ENCODE results near the gene APOL5. TPM values are rescaled to one million over a fixed set of nuclear protein-coding genes. Genes with fewer than 3 reads are reported as not detected.
"Not testable (repeated sequence)": the region's sequence is repeated elsewhere in the genome, so short reads cannot be mapped to it uniquely, and the experiment has no call there.

Gene APOL5
- total RNA-seq, 1 donor from 2014 or later: not detected

DNA sequence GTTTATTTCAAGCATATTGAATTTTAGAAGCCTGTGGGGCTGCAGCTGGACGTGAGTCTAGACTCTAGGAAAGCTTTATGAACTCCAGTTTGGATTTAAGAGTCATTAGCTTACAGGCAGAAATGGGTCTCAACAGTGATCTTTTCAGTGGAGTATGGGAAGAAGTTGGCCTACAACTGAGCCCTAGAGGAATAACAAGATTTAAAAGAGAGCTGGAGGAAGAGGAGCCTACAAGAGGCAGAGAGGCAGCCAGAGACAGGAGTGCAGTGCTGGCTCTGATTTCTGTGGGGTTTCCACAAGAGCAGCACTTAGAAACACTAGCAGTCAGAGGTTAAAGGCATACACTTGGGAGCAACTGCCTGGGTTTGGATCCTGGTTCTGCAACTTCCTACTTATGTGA lies 17.9 kb downstream of the APOL5 start:
- H3K27ac Mint-ChIP-seq: peak overlapping the region; percentile 55
- H3K36me3 Mint-ChIP-seq: peaks cover 30% of the 10 kb centered on the region
- H3K27me3 Mint-ChIP-seq: peaks cover 5% of the 10 kb centered on the region
- H3K4me3 Mint-ChIP-seq: no peak overlapping the region
- H3K9me3 Mint-ChIP-seq: peaks cover 9% of the 10 kb centered on the region
- H3K4me1 Mint-ChIP-seq (ENCODE audit: unreplicated experiment): peaks cover 7% of the 10 kb centered on the region
- no peak for DNase-seq (ENCODE audit: extremely low spot score, unreplicated experiment)
- TF ChIP-seq, protein P1, sequence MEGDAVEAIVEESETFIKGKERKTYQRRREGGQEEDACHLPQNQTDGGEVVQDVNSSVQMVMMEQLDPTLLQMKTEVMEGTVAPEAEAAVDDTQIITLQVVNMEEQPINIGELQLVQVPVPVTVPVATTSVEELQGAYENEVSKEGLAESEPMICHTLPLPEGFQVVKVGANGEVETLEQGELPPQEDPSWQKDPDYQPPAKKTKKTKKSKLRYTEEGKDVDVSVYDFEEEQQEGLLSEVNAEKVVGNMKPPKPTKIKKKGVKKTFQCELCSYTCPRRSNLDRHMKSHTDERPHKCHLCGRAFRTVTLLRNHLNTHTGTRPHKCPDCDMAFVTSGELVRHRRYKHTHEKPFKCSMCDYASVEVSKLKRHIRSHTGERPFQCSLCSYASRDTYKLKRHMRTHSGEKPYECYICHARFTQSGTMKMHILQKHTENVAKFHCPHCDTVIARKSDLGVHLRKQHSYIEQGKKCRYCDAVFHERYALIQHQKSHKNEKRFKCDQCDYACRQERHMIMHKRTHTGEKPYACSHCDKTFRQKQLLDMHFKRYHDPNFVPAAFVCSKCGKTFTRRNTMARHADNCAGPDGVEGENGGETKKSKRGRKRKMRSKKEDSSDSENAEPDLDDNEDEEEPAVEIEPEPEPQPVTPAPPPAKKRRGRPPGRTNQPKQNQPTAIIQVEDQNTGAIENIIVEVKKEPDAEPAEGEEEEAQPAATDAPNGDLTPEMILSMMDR (conservative IDR thresholded peaks at IDR 0.05): no peak

DNA sequence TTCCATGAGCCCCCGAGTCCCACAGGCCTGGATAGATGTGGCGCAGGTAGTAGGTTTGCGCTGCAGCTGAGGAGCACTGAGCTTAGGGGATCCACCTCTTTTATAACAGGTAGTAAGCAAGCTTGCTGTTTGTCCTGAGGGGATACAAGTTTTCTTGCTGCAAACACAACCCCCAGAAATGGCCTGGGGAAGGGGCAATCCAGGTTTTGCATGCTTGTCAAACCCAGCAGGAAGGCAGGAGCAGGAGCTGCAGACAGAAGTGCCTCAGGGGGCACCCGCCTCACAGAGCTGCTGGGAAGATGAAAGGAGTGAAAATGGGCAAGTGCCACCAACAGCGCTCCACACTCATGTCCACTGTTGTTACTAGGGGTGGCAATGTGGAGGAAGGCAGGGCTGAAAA lies 18.5 kb downstream of the APOL5 start:
- peaks cover 9% of the 10 kb centered on the region for H3K4me1 Mint-ChIP-seq (ENCODE audit: unreplicated experiment)
- DNase-seq (ENCODE audit: extremely low spot score, unreplicated experiment): no peak
- H3K27me3 Mint-ChIP-seq: peaks cover 1% of the 10 kb centered on the region
- peak overlapping the region; percentile 55 for H3K27ac Mint-ChIP-seq
- H3K4me3 Mint-ChIP-seq: no peak overlapping the region
- peaks cover 30% of the 10 kb centered on the region for H3K36me3 Mint-ChIP-seq
- peaks cover 9% of the 10 kb centered on the region for H3K9me3 Mint-ChIP-seq
- TF ChIP-seq, protein P1 (conservative IDR thresholded peaks at IDR 0.05): no peak

DNA sequence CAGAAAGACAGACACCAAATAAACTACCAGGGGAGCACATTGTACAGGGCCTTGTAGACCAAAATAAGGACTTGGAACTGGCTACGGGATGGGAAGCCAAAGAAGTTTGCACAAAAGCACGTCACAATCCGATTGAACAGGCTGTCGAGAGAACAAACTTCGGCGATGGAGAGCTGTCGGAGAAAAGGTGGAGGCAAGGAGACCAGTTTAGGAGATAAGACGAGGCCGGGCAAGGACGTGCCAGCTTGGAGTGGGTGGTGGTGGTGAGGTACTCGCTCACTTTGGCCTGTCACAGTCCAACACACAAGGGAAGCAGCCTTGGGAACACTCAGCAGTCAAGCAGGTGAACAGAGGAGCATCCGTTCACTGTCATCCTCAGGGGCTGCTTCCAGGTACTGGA lies 19.0 kb downstream of the APOL5 start:
- peak overlapping the region; percentile 24 for H3K27ac Mint-ChIP-seq
- peaks cover 30% of the 10 kb centered on the region for H3K36me3 Mint-ChIP-seq
- H3K27me3 Mint-ChIP-seq: no peaks in the 10 kb centered on the region
- peaks cover 10% of the 10 kb centered on the region for H3K4me1 Mint-ChIP-seq (ENCODE audit: unreplicated experiment)
- peak; percentile 32 for DNase-seq (ENCODE audit: extremely low spot score, unreplicated experiment)
- H3K9me3 Mint-ChIP-seq: peaks cover 6% of the 10 kb centered on the region
- H3K4me3 Mint-ChIP-seq: no peak overlapping the region
- TF ChIP-seq, protein P1 (conservative IDR thresholded peaks at IDR 0.05): no peak

DNA sequence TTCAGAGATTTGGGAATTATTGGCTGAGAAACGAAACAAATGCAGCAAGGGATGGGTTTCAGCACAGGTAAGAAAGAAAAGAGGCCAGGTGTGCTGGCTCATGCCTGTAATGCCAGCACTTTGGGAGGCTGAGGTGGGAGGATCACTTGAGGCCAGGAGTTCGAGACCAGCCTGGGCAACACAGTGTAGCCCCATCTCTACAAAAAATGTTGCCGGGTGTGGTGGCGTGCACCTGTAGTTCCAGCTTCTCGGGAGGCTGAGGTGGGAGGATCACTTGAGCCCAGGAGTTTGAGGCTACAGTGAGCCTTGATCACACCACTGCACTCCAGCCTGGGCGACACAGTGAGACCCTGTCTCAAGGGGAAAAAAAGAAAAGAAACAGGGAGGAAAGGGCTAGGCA lies 20.2 kb downstream of the APOL5 start:
- DNase-seq (ENCODE audit: extremely low spot score, unreplicated experiment); H3K4me3 Mint-ChIP-seq; H3K27me3 Mint-ChIP-seq; H3K9me3 Mint-ChIP-seq; H3K27ac Mint-ChIP-seq: not testable (repeated sequence)
- H3K36me3 Mint-ChIP-seq: peaks cover 42% of the 10 kb centered on the region
- peaks cover 22% of the 10 kb centered on the region for H3K4me1 Mint-ChIP-seq (ENCODE audit: unreplicated experiment)

DNA sequence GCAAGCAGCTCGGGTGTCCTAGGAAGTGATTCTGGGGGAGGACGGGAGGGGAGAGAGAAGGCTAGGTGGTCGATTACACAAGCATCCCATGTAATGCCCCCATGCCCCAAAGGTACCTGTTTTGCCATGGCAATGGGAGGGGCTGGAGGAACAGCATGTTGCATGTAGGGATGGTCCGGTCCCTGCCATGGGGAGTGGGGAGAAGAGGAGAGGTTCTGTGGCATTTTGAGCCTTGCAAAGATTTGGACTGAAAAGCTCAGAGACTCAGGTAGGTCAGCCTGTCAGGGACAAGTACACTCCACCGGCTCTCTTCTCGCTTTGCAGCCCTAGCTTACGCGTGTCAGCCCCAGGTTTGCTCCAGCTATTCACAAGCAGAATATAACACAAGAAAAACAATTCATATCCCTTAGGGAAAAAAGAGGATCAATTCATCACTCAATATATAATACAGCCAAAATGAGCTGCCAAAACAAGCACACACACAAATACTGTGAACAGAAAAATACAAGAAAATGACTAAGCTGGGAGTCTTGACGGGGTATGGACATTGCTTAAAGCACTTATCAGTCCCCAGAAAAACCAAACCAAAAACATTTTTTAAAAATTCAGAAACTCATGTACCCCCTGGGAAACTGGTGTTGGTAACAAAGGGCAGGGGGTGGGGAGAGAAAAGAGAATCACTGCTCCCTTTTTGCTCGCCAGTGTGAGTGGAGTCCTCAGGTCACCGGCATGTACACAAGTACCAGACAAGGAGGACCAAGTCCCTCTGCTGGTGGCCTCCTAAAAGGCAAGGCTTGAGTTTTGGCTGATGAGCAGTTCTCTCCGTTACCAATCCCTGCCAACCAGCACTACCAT lies 21.6 kb downstream of the APOL5 start:
- Mint-ChIP-seq H3K27me3 (no peaks in the 10 kb centered on the region), H3K27ac (peak overlapping the region; percentile 10), H3K4me3 (no peak overlapping the region), H3K36me3 (peaks cover 46% of the 10 kb centered on the region), H3K4me1 (ENCODE audit: unreplicated experiment) (peaks cover 26% of the 10 kb centered on the region), H3K9me3 (no peaks in the 10 kb centered on the region)
- TF ChIP-seq, protein P1 (conservative IDR thresholded peaks at IDR 0.05): peak; percentile 43
- DNase-seq (ENCODE audit: extremely low spot score, unreplicated experiment): peak; percentile 53

DNA sequence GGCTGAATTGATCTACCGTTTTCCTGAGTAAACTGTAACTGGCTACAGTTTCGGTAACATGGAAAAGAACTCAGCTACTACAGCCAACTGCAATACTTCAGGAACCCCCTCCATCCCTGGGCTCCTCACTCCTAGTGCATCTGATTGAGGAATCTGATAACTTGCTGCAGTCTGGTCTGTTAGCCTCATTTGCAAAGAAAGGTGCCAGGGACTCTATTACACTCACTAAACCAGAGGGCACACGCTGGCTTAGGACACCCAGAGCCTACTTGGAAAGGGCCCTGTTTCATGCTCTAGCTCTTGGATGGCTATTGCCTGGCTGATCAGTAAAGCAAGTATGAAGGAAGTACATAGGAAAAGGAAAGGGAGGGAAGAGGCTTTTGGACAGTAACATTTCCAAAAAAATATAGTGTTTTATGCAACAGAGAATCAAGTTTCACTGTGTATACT lies 22.3 kb downstream of the APOL5 start:
- Mint-ChIP-seq H3K4me3 (no peak overlapping the region), H3K27ac (no peak overlapping the region), H3K36me3 (peaks cover 49% of the 10 kb centered on the region), H3K4me1 (ENCODE audit: unreplicated experiment) (peaks cover 26% of the 10 kb centered on the region), H3K9me3 (no peaks in the 10 kb centered on the region), H3K27me3 (no peaks in the 10 kb centered on the region)
- no peak for DNase-seq (ENCODE audit: extremely low spot score, unreplicated experiment)
- TF ChIP-seq, protein P1 (conservative IDR thresholded peaks at IDR 0.05): no peak
